HCEC 1CT (cell line): Measurements from ENCODE around the gene PRKD1.

Experiments used
- DNase-seq: peaks from one replicate; pipeline ENCODE4 v3.0.0-alpha.2; 2017

Gene PRKD1

DNA sequence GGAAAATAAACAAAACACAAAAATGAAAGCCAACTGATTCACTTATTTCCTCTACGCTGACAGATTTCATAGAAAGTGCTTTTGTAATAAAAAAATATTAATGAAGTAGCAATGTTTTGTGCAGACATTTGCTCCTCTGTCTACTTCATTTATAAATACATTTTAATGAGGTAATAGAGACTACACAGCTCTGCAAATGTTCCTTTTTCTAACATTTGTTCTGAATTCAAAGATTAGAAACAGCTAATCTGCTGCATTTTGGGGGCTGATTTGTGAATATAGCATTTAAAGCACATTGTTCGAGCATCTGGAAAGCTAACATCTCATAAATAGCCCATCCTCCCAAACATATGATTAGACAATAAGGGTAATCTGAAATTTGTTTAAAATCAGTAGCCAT, 97.8 kb downstream of the PRKD1 start:
- no peak for DNase-seq

DNA sequence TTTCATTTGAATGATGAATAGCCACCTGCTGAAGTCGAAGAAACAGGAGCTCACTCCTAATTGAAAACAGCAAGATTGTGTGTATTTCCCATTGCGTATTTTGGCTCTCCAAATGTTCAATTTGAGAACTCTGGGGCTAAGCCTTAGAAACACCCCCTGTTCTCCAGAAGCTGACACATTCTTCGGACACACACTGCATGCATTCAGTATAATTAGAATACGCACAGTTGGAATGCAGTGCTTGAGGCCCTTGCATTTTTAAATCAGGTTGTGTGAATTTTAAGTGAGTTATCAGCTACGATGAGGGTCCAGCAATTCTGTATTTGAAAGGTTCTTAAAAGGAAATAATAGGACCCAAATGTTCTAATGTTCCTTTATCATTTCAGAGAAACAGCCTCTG, 103.8 kb downstream of the PRKD1 start:
- no peak for DNase-seq

DNA sequence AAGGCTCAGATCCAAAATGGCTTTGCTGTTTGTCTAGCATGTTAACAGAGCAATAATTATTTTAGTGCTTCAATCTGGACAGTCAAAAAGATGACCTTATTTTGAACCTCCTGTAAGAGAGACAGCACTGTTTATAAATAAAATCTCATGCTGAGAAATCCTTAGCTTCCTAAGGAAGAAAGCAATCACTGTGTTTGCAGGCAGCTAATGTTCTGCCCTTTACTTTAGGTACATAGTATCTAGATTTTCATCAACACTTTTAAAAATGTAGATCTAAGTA, 105.3 kb downstream of the PRKD1 start:
- DNase-seq = no peak

DNA sequence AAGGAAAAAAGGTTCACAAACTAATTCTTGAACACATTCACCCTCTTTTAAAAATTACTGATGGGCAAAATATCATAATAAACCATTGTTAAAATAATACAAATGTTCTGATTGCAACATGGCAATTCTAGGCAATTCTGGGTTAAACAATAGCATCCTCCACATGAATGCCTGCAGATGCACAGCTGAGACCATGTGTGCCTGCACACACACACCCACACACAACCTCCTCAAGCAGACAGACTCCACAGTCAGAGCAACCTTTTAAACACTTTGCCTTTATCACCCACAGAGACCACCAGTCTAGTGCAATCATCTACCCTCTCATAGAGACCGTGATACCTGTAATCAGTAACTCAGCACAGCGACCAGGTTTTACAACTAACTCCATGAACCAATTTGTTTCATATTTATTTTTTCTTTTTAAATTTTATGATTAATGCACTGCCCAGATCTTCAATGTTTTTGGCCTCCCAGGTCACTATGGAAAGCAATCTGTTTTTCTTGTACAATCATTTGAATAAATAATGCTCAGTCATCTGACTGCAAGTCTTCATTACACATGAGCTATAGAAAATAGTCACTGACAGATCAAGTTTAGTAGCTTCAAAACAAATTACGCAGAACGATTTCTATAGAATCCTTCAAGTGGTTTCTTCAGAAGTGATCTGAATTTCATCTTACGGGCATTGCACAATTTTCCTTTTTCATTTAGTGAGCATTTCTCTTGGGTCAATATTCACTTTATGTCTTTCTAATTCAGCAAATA, 105.8 kb downstream of the PRKD1 start:
- no peak for DNase-seq

DNA sequence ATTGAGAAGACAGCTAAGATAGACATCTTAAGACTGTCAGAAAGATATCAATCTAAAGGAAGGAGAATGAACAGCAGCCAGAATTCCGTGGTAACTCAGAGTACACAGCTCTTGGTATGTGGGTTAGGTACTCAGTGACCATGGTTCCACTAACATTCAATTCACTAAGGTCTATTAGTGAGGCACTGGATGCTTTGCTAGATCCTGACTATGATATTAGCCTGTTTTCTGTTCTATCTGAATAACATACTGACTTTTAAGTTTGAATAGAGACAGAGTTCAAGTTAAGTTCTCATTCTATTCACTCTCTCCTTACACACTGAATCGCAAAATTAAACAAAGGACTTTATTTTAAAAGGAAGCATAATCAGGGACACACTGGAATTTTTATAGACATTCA, 106.4 kb downstream of the PRKD1 start:
- DNase-seq = no peak

DNA sequence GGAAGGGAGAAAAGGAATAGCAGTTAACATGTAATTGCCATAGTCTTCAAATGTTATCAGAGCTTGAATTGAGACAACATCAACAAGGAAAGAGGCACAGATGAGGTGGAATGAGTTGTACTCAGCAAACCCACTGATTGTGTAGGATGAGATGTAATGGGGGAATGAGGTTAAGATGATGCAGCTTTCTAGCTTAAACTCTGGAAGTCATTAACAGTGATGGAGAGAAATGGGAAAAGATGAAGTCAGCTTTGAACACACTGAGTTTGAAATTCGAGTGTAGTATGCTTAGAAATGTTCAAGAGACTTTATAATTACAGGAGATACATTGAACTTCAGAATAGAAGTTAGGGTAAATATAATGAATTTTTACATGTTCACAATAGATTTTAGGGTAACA, 106.9 kb downstream of the PRKD1 start:
- no peak for DNase-seq

DNA sequence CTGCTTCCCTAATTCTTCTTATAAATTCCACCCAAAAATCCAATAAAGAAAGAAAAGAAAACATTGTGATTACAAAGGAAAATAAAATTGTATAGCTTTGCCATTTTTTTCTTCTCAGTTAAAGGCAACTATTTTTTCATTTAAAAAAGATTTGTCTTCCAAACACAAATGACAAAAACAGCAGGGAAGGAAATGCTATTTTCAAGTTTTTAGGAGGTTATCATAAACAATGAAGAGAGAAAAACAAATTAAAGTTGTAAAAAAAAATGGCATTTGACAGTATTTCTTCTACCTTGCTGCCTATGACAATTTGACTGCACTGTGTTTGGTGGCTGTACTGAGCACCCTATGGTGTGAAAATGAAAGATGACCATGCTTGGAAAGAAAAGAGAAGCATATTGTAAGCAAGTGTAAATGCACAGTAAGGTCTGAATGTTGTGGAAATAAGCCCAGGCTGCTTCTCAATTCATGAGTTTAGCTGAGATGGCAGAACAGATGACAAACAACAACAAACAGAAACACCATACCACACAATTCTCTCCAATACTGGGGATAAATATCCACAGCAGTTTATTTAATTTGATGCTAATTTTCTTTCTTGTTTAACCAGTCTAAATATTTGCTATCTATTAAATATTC, 109.8 kb downstream of the PRKD1 start:
- DNase-seq = no peak

DNA sequence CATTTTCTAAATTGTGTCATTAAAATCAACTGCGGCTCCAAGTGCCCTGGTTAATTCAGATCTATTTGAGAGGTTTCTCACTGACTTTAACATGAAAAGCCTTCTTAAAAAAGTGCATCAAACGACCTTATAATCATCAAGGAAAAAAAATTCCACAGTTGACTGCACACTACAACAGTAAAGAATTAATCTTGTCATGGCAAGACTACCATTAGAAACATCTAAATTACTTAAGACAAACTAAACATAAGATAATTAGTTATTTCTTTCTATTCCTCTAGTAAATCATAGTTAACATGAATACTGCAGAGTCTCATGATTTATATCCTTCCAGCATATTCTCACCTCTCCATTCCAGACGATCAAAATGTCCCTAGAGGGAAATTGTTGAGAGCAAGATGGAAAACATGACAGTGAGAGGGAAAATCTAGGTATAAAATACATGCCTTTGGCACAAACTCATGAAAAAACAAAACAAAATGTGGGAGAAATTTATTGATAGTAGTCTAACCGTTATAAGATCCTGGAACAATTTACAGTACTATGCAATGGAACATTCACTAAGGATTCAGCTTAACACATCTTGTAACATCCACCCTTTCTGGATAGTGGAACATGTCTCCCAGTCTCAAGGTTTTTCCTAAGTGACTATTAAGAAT, 112.5 kb downstream of the PRKD1 start:
- DNase-seq = no peak

DNA sequence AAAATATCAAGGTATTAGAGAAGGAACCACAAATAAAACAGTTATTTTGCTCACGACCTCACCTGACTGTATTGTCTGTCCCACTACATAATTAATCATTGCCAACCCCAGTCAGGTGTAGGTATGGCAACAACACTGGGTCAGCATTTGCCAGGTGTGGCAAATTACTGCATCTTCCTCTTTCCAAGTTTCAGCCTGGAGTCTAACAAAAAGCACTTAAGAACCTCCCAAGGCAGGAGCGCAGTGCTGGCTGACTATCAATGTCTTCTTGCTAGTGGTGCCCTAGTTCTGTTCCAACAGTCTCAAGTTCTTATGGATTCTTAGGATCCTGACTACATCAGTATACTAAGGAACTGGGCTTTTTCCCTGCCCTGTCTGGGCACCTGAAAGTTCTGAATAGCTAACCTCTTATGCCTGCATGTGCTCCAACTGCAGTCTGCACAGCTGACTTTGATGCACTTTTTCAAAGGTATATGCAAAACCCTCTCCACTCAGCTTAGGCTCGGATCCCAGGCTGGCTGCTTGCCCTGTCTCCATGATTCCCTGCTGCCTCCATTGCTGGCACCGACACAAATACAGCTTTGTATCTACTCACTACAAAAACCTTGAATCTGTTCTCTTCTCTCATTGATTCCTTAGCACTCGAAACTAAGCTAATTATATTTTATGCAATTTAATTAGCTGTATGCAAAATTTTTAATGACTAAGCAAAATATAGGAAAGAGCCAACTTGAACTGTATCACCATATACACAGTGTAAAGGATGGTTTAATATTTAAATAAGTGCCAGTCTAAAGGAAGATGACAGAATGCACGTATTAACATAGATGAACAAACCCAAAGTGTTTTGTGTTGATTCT, 113.3 kb downstream of the PRKD1 start:
- no peak for DNase-seq

DNA sequence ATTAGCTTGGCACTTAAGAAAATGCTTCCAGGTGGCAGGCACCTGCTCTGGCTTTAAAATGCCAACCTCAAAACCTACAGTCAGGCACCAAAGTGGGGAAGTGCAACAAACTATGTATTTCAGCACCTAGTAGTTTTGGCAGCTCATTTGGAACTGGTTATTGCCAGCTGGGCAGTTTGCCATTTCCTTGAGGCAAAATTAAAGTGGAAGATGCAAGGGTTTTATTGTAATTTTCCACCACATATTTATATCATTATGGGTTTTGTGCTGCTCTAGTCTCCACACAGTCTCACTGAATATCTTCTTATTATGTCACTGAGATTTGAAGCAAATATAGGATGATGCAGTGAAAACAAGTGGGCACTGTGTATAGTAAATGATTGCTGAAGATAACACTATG, 117.0 kb downstream of the PRKD1 start:
- no peak for DNase-seq

DNA sequence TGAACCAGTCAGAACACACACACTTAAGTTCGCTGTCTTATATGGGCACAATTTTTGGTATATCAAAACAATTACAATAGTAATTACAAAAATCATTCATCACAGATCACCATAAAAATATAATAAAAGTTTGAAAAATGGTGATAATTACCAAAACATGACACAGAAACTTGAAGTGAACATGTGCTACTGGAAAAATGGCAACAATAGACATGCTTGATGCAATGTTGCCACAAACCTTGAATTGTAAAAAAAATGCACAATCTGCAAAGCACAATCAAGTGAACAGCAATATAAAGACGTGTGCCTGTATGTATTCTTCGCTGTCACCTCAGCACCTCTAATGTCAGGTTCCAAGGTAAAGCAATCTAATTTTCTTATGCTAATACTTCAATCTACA, 117.6 kb downstream of the PRKD1 start:
- DNase-seq = no peak

DNA sequence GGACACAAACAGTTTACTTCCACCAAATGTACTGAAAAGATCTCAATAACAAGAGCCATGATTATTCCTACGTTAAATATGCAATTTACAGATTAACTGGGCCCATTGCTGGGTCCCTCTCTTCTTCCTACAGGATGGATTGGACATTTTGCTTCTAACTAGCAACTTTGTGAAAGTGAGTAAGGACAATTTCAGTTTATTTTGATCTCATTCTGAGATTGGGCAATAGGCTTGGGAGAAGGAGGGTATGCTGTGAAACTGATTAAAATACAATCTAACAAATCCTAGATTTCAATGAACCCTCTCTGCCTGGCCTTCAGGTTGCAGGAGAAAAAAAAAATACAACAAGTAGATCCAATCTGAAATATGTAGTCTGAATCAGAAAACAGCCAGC, 121.5 kb downstream of the PRKD1 start:
- DNase-seq = no peak

DNA sequence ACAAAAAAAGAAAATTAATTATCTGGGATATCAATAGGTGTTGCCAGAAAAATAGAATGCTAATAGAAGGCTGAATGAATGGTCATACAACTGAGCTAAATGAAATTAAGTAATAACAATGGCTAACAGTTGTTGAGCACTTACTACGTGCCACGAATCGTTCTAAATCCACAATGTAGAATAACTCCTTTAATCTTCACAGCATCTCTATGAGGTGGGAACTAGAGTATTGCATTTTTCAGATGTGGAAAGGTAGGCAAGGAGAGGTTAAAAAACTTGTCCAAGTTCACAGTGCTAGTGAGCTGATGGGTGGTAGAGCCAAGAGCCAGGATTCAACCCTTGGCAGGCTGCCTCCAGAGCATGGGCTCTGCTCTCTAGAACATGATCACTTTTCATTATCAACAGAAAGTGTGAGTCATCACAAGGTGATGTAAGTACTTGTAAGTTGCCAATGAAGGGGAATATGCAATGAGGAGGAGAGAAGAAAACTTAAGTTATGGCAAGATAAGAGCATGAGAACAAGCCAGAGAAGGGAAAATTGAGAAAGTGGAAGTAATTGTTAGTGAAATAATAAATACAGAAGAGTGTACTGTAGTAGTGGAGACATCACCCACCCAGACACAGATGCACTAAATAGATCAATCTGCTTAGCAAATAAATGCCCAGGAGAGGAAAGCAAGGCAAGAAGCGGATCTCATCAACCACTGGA, 122.1 kb downstream of the PRKD1 start:
- peak; percentile 88 for DNase-seq

DNA sequence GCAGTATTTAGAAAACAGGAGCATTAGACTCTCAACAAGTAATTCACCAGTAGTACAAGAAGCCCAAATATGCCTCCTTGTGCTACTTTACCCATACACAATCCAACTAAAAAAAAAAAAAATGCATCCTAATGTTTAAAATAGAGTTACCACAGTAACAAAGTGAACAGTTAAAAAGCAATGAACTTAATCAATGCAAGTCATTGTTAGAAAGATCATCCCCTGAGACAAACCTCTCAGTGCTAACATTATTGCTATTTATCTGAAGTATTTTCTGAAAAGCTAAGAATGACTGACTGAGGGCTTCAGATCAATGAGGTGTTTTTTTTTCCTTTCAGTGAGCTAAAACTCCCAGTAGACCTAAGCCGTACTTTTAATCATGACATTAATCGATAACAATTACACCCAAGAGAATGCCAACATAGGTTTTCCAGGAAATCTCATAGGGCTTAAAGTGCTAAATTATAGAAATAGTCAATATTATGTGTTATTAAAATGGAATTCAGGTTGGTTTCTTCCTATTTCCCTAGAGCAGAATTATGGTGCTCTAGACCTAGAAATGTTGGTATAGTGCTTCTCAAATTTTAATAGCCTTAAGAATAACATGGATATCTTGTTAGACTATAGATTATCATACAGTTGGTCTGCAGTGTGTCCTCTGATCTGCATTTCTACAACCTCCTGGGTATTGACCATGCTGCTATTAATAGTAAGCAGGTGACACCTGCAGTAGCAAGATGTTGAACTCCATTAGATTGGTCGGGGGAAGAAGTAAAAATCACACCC, 123.0 kb downstream of the PRKD1 start:
- DNase-seq = no peak

DNA sequence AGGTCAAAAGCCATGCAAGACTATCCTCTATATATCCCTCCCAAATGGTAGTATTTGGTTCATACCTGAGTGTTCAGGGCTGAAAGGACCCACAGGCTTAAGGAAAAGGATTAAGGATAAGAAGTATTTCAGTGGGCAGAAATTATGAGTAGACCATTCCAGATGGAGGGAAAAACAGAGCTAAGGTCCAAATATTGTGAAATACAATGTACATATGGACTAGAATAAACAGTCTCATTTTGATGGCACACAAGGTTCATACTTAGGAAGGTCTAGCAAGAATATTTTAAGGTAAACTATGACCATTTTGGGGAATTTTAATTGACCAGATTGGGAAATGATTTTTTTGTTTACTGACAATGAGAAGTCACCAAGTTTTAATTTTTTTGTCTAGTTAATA, 124.6 kb downstream of the PRKD1 start:
- no peak for DNase-seq

DNA sequence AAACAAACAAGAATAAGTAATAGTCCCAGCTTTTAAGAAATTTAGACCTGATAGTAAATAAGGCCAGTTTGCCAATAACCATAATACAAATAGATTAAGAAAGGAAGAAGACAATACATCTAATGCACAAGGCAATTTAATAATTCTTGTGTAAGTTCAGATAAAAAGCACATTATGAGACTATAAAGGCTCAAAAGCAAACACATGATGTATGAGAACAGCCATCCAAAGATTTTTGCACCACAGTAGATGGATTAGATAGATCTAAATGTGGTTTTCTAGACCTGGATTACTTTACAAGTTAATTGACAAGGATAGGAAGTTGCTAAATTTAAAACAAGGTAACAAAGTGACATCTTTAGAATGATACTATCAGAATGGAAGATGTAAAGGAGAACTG, 125.4 kb downstream of the PRKD1 start:
- no peak for DNase-seq

DNA sequence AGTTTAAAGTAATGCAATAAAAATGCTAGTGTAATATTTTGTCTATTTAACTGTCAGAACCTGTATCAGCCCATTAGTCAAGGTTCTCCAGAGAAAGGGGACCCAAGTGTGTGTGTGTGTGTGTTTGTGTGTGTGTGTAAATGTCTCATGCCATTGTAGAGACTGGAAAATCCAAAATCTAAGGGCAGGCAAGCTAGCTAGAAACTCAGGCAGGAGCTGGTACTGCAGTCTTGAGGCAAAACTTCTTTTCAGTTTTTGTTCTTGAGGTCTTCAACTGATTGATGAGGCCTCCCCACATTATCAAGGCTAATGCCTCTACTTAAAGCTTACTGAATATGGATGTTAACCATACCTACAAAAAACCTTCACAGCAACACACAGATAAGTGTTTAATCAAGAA, 126.7 kb downstream of the PRKD1 start:
- no peak for DNase-seq

DNA sequence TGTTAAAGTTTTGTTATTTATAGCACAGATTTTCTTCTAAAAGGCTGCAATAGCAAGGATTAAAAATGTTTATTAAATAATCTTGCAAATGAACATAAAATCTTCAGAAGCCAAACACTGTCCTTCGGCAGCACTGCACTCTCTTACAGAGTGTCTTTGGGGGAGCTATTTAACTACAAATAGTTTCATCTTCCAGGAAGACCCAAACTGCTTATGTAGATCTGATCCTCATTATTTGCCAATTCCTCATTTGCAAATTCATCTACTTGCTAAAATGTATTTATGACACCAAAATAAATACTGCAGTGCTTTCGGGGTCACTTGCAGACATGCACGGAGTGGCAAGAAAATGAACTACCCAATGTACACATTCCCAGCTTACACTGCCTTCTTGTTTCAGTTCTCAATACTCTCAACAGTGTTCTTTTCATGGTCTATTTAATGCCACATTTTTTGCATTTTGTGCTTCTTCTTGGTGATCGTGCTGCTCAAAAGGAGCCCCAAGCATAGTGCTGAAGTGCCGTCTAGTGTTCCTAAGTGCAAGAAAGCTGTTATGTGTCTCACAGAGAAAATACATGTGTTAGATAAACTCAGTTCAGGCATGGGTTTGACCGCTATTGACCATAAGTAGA, 128.1 kb downstream of the PRKD1 start:
- no peak for DNase-seq

DNA sequence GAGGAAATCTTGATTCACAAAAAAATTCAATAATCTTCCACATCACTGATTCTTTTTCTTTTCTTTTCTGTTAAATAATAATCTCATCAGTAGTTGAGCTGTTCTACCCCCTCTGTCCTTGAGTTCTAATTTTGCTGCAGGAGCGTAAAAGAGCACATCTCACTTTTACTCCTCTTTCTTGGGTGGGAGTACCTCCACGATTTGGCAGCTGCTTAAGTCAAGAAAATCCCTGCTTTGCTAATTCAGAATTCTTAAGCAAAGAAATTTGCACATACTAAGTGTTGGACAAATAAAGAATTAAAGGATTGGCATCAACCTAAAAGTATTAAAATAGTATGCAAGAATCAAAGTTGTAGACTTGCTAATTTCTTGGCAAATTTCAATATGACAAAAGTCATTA, 128.8 kb downstream of the PRKD1 start:
- DNase-seq = no peak

DNA sequence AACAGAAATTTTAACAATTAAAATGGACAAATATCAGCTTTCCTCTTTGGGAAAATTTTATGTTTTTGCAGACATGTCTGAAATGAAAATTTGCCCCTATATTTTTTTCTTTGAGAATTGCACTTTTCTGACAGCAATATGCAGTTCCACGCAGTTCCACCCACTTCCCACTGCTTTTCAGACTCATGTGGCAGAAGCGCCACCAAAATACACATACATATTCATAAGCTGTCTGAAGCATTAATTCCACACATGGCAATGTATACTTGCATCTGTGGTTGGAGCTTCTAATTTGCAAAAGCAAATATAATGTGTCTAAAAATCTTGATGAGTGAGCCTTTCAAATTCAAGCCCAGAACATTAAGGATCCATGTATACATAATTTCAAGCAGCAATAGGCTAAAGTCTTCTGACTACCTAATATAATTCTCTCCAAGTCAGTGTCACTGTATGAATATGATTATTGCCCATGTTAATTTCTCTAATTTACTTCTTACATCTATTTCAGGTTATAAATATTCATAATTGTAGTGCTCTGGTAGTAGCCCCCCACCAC, 129.5 kb downstream of the PRKD1 start:
- DNase-seq = no peak

DNA sequence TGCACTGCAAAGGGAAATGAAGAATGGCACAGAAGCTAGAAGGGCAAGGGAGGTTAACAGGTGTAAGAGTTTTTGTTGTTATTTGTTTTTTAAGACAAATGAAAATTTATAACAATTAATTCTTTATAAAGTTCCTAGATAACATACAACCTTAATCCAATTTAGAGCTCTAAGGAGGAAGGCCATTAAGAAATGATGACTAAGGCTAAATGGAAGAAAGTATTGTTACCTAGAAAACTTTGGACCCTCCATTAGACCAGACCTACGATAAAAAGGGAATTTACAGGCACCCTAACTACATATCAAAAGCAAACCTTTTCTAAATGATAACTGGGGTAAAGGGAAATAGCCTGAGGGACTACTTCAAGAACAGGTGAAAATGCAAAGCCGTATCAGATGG, 130.8 kb downstream of the PRKD1 start:
- no peak for DNase-seq
